GM23248 (cell line): ENCODE measurements around the gene AGL. TPM values are rescaled to one million over a fixed set of nuclear protein-coding genes. Genes with fewer than 3 reads are reported as not detected.
"Not testable (repeated sequence)": the region's sequence is repeated elsewhere in the genome, so short reads cannot be mapped to it uniquely, and the experiment has no call there.

Source experiments
- DNase-seq: peaks from one replicate; pipeline ENCODE4 v3.0.0-alpha.2; 2015
- H2AFZ ChIP-seq: fragments of 200-600 bp; sonication (generic); 2 replicates; pipeline ENCODE4 v1.6.1; 2016; ENCODE audit warnings: antibody characterized with exemption
- H3F3A ChIP-seq: fragments of 200-600 bp; sonication (generic); 2 replicates; pipeline ENCODE4 v1.6.1; 2016; ENCODE audit warnings: mild to moderate bottlenecking, antibody characterized with exemption, mixed run types; ENCODE audit not compliant: insufficient read depth
- H3K27ac ChIP-seq: fragments of 200-600 bp; sonication (generic); 2 replicates; pipeline ENCODE4 v1.5.1; 2016; ENCODE audit warnings: mild to moderate bottlenecking
- H3K27me3 ChIP-seq: fragments of 200-600 bp; sonication (generic); replicated peaks from 2 replicates; pipeline ENCODE4 v1.6.1; 2016; ENCODE audit warnings: mild to moderate bottlenecking; ENCODE audit not compliant: insufficient read depth
- H3K36me3 ChIP-seq: fragments of 200-600 bp; sonication (generic); 2 replicates; pipeline ENCODE4 v1.6.1; 2016; ENCODE audit warnings: low read depth, mild to moderate bottlenecking
- H3K4me1 ChIP-seq: fragments of 200-600 bp; sonication (generic); 2 replicates; pipeline ENCODE4 v1.6.1; 2016; ENCODE audit warnings: mild to moderate bottlenecking; ENCODE audit not compliant: insufficient read depth
- H3K4me2 ChIP-seq: fragments of 200-600 bp; sonication (generic); one replicate; pipeline ENCODE4 v1.6.1; 2016; ENCODE audit warnings: mild to moderate bottlenecking; ENCODE audit not compliant: unreplicated experiment
- H3K4me3 ChIP-seq: fragments of 200-600 bp; sonication (generic); 2 replicates; pipeline ENCODE4 v1.5.1; 2016; ENCODE audit warnings: mild to moderate bottlenecking
- H3K79me2 ChIP-seq: fragments of 200-600 bp; sonication (generic); 2 replicates; pipeline ENCODE4 v1.6.1; 2016; ENCODE audit warnings: mild to moderate bottlenecking; ENCODE audit not compliant: insufficient read depth
- H3K9ac ChIP-seq: fragments of 200-600 bp; sonication (generic); 2 replicates; pipeline ENCODE4 v1.6.1; 2016; ENCODE audit warnings: mild to moderate bottlenecking
- H3K9me2 ChIP-seq: fragments of 200-600 bp; sonication (generic); 2 replicates; pipeline ENCODE4 v1.6.1; 2016; ENCODE audit warnings: mixed run types, mild to moderate bottlenecking, moderate library complexity; ENCODE audit not compliant: insufficient read depth
- H3K9me3 ChIP-seq: fragments of 200-600 bp; sonication (generic); one replicate; pipeline ENCODE4 v1.6.1; 2017; ENCODE audit warnings: low read depth
- H4K20me1 ChIP-seq: fragments of 200-600 bp; sonication (generic); 2 replicates; pipeline ENCODE4 v1.6.0; 2016; ENCODE audit not compliant: insufficient read depth
- EZH2 ChIP-seq: fragments of 200-600 bp; sonication (generic); IDR thresholded peaks from 2 replicates; pipeline ENCODE4 v1.6.1; 2018; ENCODE audit warnings: antibody characterized with exemption, mild to moderate bottlenecking; ENCODE audit not compliant: insufficient read depth, poor library complexity, severe bottlenecking
- EZH2phosphoT487 ChIP-seq: fragments of 200-600 bp; sonication (generic); IDR thresholded peaks from 2 replicates; pipeline ENCODE4 v1.6.1; 2018; ENCODE audit warnings: antibody characterized with exemption, moderate library complexity, mild to moderate bottlenecking, low read depth; ENCODE audit not compliant: insufficient read depth
- WGBS, 2 experiments: methylation state at CpG; one replicate each; pipeline ENCODE4 v1.1.6; 2015 to 2017; ENCODE audit warnings: low lambda C conversion rate in 2 of 2, low coverage in 1 of 2; ENCODE audit errors: missing lambda C conversion rate in 2 of 2; 5-methylcytosine and 5-hydroxymethylcytosine counted together
- in situ Hi-C: fragments of 300-500 bp; cut with MboI; formaldehyde crosslinking; loops from 2 replicates; pipeline ENCODE4 v1.15.0; 2020
- polyA plus RNA-seq: library from polyadenylated mRNA; unstranded; fragments of >200 nt; fragmentation: Nextera tagmentation; extraction: Ambion mirVana; gene quantifications from 2 replicates; pipeline ENCODE4 v1.2.1, GENCODE V29; 2016
- total RNA-seq: library from RNA; depleted of rRNA; stranded (reverse); fragments of >200 nt; shearing (Covaris generic); gene quantifications from 2 replicates; pipeline ENCODE4 v1.2.3, GENCODE V29; 2014

AGL gene
- total and polyA plus RNA-seq, 2 experiments from 2014 or later, result 5.5 to 8.0 TPM

DNA sequence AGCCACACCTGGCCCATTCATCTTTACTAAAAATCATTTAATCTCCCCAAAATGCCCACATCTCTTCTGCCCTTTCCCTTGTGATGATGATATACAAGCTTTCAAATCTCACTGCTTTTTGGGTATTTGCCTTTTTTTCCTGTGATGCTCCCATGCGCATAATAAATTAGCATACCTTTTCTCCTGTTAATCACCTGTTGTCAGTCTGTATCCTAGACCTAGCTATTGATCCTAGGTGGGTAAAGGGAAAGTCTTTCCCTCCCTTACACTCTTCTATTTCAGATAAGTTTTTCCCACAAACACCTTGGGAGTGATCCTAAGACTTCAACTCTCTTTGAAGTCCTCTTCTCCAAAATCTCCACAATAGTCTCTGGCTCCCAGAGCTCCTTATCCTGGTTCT lies 107.7 kb downstream of the AGL start:
- Histone ChIP-seq H3K27ac (no peak overlapping the region), H3K9me2 (no peaks in the 10 kb centered on the region), H4K20me1 (no peaks in the 10 kb centered on the region), H3F3A (peaks cover 10% of the 10 kb centered on the region), H3K4me1 (peaks cover 11% of the 10 kb centered on the region), H3K9me3 (no peaks in the 10 kb centered on the region), H3K4me2 (no peak overlapping the region), H3K9ac (no peak overlapping the region), H3K36me3 (no peaks in the 10 kb centered on the region), H3K4me3 (no peak overlapping the region), H3K79me2 (no peaks in the 10 kb centered on the region), H3K27me3 (no peaks in the 10 kb centered on the region), H2AFZ (no peak overlapping the region)
- WGBS, 2 experiments, result 93 to 100% methylated on average over 1 of the region's 1 CpG
- DNase-seq, result no peak
- TF ChIP-seq EZH2phosphoT487, result no peak
- no peak for TF ChIP-seq EZH2
- in situ Hi-C loops, result no loop called here

- peaks cover 20% of the 10 kb centered on the region for H3K4me1 ChIP-seq
- H2AFZ ChIP-seq, H3K27ac ChIP-seq, H3K36me3 ChIP-seq, H3K9me3 ChIP-seq, in situ Hi-C loops, H3K4me3 ChIP-seq, DNase-seq, H3K9me2 ChIP-seq, H3K27me3 ChIP-seq, H3K4me2 ChIP-seq, H3K9ac ChIP-seq, H4K20me1 ChIP-seq, H3K79me2 ChIP-seq: not testable (repeated sequence)
- WGBS, 2 experiments, result 62 to 70% methylated on average over 7 of the region's 7 CpGs
- peaks cover 23% of the 10 kb centered on the region for H3F3A ChIP-seq
These were observed 109.1 kb downstream of the AGL start for GRCh38 chr1:99959189-99959705.

GRCh38 chr1:99960260-99960659 lies 110.1 kb downstream of the AGL start:
- DNase-seq, H3K36me3 ChIP-seq, H3K27me3 ChIP-seq, H3K4me2 ChIP-seq, H3K27ac ChIP-seq, H3K9ac ChIP-seq, H3K9me3 ChIP-seq, H3K4me3 ChIP-seq, H2AFZ ChIP-seq, H3K79me2 ChIP-seq, H4K20me1 ChIP-seq, in situ Hi-C loops, H3K9me2 ChIP-seq: not testable (repeated sequence)
- peaks cover 23% of the 10 kb centered on the region for H3F3A ChIP-seq
- 90 to 95% methylated on average over 5 of the region's 5 CpGs for WGBS, 2 experiments
- peaks cover 20% of the 10 kb centered on the region for H3K4me1 ChIP-seq

GRCh38 chr1:99963041-99963795 lies 113.1 kb downstream of the AGL start:
- TF ChIP-seq EZH2phosphoT487 (no peak), EZH2 (no peak)
- Histone ChIP-seq H3K27me3 (no peaks in the 10 kb centered on the region), H3K4me3 (no peak overlapping the region), H3K4me2 (no peak overlapping the region), H3K27ac (peak overlapping the region; percentile 19), H3K9me2 (no peaks in the 10 kb centered on the region), H3F3A (peaks cover 18% of the 10 kb centered on the region), H2AFZ (peak overlapping the region; percentile 19; the same call in 1 of the 2 replicates), H3K36me3 (no peaks in the 10 kb centered on the region), H4K20me1 (no peaks in the 10 kb centered on the region), H3K9ac (no peak overlapping the region), H3K79me2 (no peaks in the 10 kb centered on the region), H3K4me1 (peaks cover 17% of the 10 kb centered on the region), H3K9me3 (no peaks in the 10 kb centered on the region)
- peak; percentile 71 for DNase-seq
- in situ Hi-C loops, result no loop called here

DNA sequence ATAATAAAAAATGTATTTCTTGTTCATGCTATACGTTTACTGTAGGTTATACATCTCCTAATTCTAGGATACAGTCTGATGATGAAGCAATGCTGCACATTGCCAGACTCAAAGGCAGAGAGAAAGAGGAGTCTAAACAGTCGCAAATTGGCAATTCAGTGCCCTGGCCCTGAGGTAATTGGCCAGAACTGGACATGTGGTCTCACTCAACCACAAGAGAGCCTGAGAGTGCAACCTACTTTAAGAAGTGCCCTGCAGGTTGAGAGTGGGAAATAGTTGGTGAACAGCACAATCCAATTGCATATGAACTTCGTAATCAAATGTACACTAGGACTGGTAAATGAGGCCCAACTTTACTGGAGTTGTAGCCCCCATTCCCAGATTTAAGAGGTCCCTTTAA lies 114.6 kb downstream of the AGL start:
- 64 to 73% methylated on average over 3 of the region's 3 CpGs for WGBS, 2 experiments
- no peak overlapping the region for H3K4me3 ChIP-seq
- in situ Hi-C loops, result no loop called here
- H3K9me3 ChIP-seq, result no peaks in the 10 kb centered on the region
- H3K79me2 ChIP-seq, result no peaks in the 10 kb centered on the region
- TF ChIP-seq EZH2phosphoT487 (no peak), EZH2 (no peak)
- H3K27ac ChIP-seq, result no peak overlapping the region
- no peak overlapping the region for H3K9ac ChIP-seq
- H3K9me2 ChIP-seq, result no peaks in the 10 kb centered on the region
- H3K4me2 ChIP-seq, result no peak overlapping the region
- no peak for DNase-seq
- H3K36me3 ChIP-seq, result no peaks in the 10 kb centered on the region
- H3F3A ChIP-seq, result peaks cover 18% of the 10 kb centered on the region
- peaks cover 22% of the 10 kb centered on the region for H3K4me1 ChIP-seq
- no peak overlapping the region for H2AFZ ChIP-seq
- no peaks in the 10 kb centered on the region for H3K27me3 ChIP-seq
- H4K20me1 ChIP-seq, result no peaks in the 10 kb centered on the region
